Bronchial epithelial cell (primary cell): ENCODE data around the gene MRTFA. TPM values are rescaled to one million over a fixed set of nuclear protein-coding genes. Genes with fewer than 3 reads are reported as not detected.
"Not testable (repeated sequence)": the region's sequence is repeated elsewhere in the genome, so short reads cannot be mapped to it uniquely, and the experiment has no call there.

ENCODE experiments used
- DNase-seq: peaks from one replicate; pipeline ENCODE4 v3.0.0-alpha.2; 2010; ENCODE audit warnings: low read depth
- FAIRE-seq: peaks from 2 replicates; lab custom pipeline; 2011; peaks lifted over from hg19 to GRCh38; lab: Jason Lieb, UNC
- H3K27me3 ChIP-seq: 2 replicates; pipeline ENCODE4 v1.5.1; 2011; ENCODE audit warnings: low read length; ENCODE audit not compliant: control insufficient read depth, insufficient read depth
- H3K36me3 ChIP-seq: 2 replicates; pipeline ENCODE4 v1.5.1; 2011; ENCODE audit warnings: low read length; ENCODE audit not compliant: control insufficient read depth, insufficient read depth
- H3K4me3 ChIP-seq: 2 replicates; pipeline ENCODE4 v1.5.1; 2011; ENCODE audit warnings: mild to moderate bottlenecking, low read depth, low read length, control low read depth
- CTCF ChIP-seq: IDR thresholded peaks from 2 replicates; pipeline ENCODE4 v1.5.1; 2011; ENCODE audit warnings: mild to moderate bottlenecking, moderate library complexity, low read length, control low read depth, inconsistent platforms; ENCODE audit not compliant: insufficient read depth, severe bottlenecking
- total RNA-seq: library from RNA; depleted of rRNA; stranded (reverse); fragments of >200 nt; gene quantifications from 2 replicates; pipeline ENCODE4 v1.2.1, GENCODE V29; 2014

The MRTFA gene
- total RNA-seq, 1 donor from 2014 or later = 25.3 TPM

GRCh38 chr22:40552070-40552469 is 84.4 kb downstream of the MRTFA start:
- Histone ChIP-seq H3K36me3 (peaks cover 4% of the 10 kb centered on the region), H3K4me3 (no peak overlapping the region), H3K27me3 (no peaks in the 10 kb centered on the region)
- TF ChIP-seq CTCF = no peak
- FAIRE-seq = no peak
- no peak for DNase-seq

GRCh38 chr22:40547729-40548143 is 88.8 kb downstream of the MRTFA start:
- Histone ChIP-seq H3K36me3 (peaks cover 4% of the 10 kb centered on the region), H3K27me3 (no peaks in the 10 kb centered on the region), H3K4me3 (no peak overlapping the region)
- DNase-seq = no peak
- no peak for TF ChIP-seq CTCF
- no peak for FAIRE-seq

- FAIRE-seq = no peak
- no peak for TF ChIP-seq CTCF
- H3K36me3 ChIP-seq = peaks cover 2% of the 10 kb centered on the region
- H3K27me3 ChIP-seq = no peaks in the 10 kb centered on the region
- DNase-seq = no peak
- H3K4me3 ChIP-seq = no peak overlapping the region
Observed at GRCh38 chr22:40544758-40545157, 91.8 kb downstream of the MRTFA start.

- TF ChIP-seq CTCF = no peak
- H3K27me3 ChIP-seq = no peaks in the 10 kb centered on the region
- no peak for DNase-seq
- H3K4me3 ChIP-seq = no peak overlapping the region
- peaks cover 2% of the 10 kb centered on the region for H3K36me3 ChIP-seq
- no peak for FAIRE-seq
Observed at GRCh38 chr22:40542821-40543540, 93.5 kb downstream of the MRTFA start.

- DNase-seq = peak; percentile 100
- H3K36me3 ChIP-seq = no peaks in the 10 kb centered on the region
- TF ChIP-seq CTCF = no peak
- H3K4me3 ChIP-seq = no peak overlapping the region
- FAIRE-seq = peak; percentile 93
- H3K27me3 ChIP-seq = no peaks in the 10 kb centered on the region
Observed at GRCh38 chr22:40541300-40541699, 95.2 kb downstream of the MRTFA start.

- Histone ChIP-seq H3K36me3 (no peaks in the 10 kb centered on the region), H3K27me3 (no peaks in the 10 kb centered on the region), H3K4me3 (no peak overlapping the region)
- TF ChIP-seq CTCF = no peak
- no peak for FAIRE-seq
- no peak for DNase-seq
Observed at GRCh38 chr22:40540265-40540664, 96.3 kb downstream of the MRTFA start.

- H3K27me3 ChIP-seq, DNase-seq, H3K4me3 ChIP-seq, H3K36me3 ChIP-seq, FAIRE-seq: not testable (repeated sequence)
Observed at GRCh38 chr22:40536149-40536548, 100.4 kb downstream of the MRTFA start.
